Pancreas (tissue), 10 donors: Measurements from ENCODE around the gene MORC2. TPM values are rescaled to one million over a fixed set of nuclear protein-coding genes. Genes with fewer than 3 reads are reported as not detected.

Source experiments
- ATAC-seq, 4 donors: fragments of 200-7000 bp; cut with Tn5 transposase; one replicate each; pipeline versions ENCODE4 v1.8.0 to v1.9.1; 2020; ENCODE audit warnings: mild to moderate bottlenecking in 4 of 4, moderate library complexity in 4 of 4
- DNase-seq, 6 donors: peaks; one replicate each; pipeline ENCODE4 v3.0.0-alpha.2; 2020
- FAIRE-seq: peaks from 2 replicates; lab custom pipeline; 2012; peaks lifted over from hg19 to GRCh38; lab: Jason Lieb, UNC
- H3K27ac ChIP-seq, 4 donors: fragments of 200-600 bp; sonication (generic); 1 replicate in 3 of 4; 2 replicates in 1 of 4; pipeline versions ENCODE4 v1.5.0 to v1.8.0; 2020
- H3K27me3 ChIP-seq, 4 donors: fragments of 200-600 bp; one replicate each; pipeline ENCODE4 v1.8.0; 2021
- H3K36me3 ChIP-seq, 3 donors: fragments of 200-600 bp; sonication (generic) in 1 of 3; one replicate each; pipeline versions ENCODE4 v1.5.0 to v1.8.0; 2020 to 2021
- H3K4me1 ChIP-seq, 3 donors: fragments of 200-600 bp; one replicate each; pipeline ENCODE4 v1.8.0; 2021
- H3K4me3 ChIP-seq, 4 donors: fragments of 200-600 bp; sonication (generic) in 2 of 4; one replicate each; pipeline versions ENCODE4 v1.5.0 to v1.8.0; 2020 to 2021
- H3K9me3 ChIP-seq, 4 donors: fragments of 200-600 bp; one replicate each; pipeline ENCODE4 v1.8.0; 2021
- CTCF ChIP-seq, 4 donors: fragments of 200-600 bp; sonication (generic) in 3 of 4; IDR thresholded peaks; one replicate each; pipeline versions ENCODE4 v1.5.0 to v1.8.0; 2021; ENCODE audit warnings: antibody characterized with exemption in 4 of 4
- WGBS, 2 donors: extraction: QIAGEN DNeasy Blood & Tissue Kit; methylation state at CpG; one replicate each; pipeline ENCODE4 v1.1.7; 2013; 5-methylcytosine and 5-hydroxymethylcytosine counted together
- intact Hi-C, 3 donors: fragments of 100-400 bp; cut with DNase I; formaldehyde crosslinking; loops; one replicate each; pipeline versions ENCODE4 v1.11.1 to v1.14.2; 2022
- polyA plus RNA-seq, 2 donors: library from polyadenylated mRNA; stranded (reverse); fragments of 200-250 nt; gene quantifications; one replicate each; pipeline ENCODE4 v1.2.3, GENCODE V29; 2013
- total RNA-seq, 6 donors: library from RNA; stranded (reverse); fragmentation: NEBNext Ultra II Directional in 4 of 6; extraction: Animal tissue kit (Norgen Biotek cat#: 25700) in 4 of 6; gene quantifications; one replicate each; pipeline versions ENCODE4 v1.2.1 to v1.2.4, GENCODE V29; 2021 to 2023
- donor health status: healthy with polysubstance abuse.
- donor health status: DM: no; HTN: no; CAD: no; lungs with moderate emphysema.
- donor health status: DM: no; HTN: no; CAD: no.
- donor health status: control.
- donor health status: control.
- donor health status: Bipolar disorder and iron deficiency.
- donor health status: DM: yes; HTN: yes; CAD: no.
- donor health status: DM: no; HTN: no; CAD: no.
- donor health status: DM: no; HTN: no; CAD: no.
- donor health status: DM: yes; HTN: yes; CAD: no.

MORC2 gene
- total and polyA plus RNA-seq, 8 donors, result 7.8 to 36.1 (median 10.8) TPM

- Histone ChIP-seq H3K4me1 (no peaks in the 10 kb centered on the region), H3K27ac (no peak overlapping the region), H3K9me3 (no peaks in the 10 kb centered on the region), H3K27me3 (no peaks in the 10 kb centered on the region), H3K36me3 (peaks cover 0 to 3% (median 0%) of the 10 kb centered on the region in 3 donors), H3K4me3 (no peak overlapping the region)
- intact Hi-C loops, result no loop called here
- DNase-seq (peak in 1 of 6 donors; percentile 56), FAIRE-seq (no peak), ATAC-seq (no peak)
- 95 to 97% methylated on average over 48 to 49 of the region's 49 CpGs for WGBS, 2 donors
- TF ChIP-seq CTCF (IDR thresholded peaks at IDR 0.05), result no peak
Measured at GRCh38 chr22:30905696-30906341, 62.8 kb downstream of the MORC2 start.

- no peak overlapping the region for H3K4me3 ChIP-seq
- H3K4me1 ChIP-seq, result no peaks in the 10 kb centered on the region
- FAIRE-seq (no peak), ATAC-seq (no peak), DNase-seq (no peak)
- H3K36me3 ChIP-seq, result peaks cover 0 to 5% (median 0%) of the 10 kb centered on the region in 3 donors
- H3K9me3 ChIP-seq, result no peaks in the 10 kb centered on the region
- no peak overlapping the region for H3K27ac ChIP-seq
- TF ChIP-seq CTCF (IDR thresholded peaks at IDR 0.05), result no peak
- no peaks in the 10 kb centered on the region for H3K27me3 ChIP-seq
- 92 to 93% methylated on average over 6 of the region's 6 CpGs for WGBS, 2 donors
- intact Hi-C loops, result no loop called here
Measured at GRCh38 chr22:30903876-30904460, 64.6 kb downstream of the MORC2 start.

DNA sequence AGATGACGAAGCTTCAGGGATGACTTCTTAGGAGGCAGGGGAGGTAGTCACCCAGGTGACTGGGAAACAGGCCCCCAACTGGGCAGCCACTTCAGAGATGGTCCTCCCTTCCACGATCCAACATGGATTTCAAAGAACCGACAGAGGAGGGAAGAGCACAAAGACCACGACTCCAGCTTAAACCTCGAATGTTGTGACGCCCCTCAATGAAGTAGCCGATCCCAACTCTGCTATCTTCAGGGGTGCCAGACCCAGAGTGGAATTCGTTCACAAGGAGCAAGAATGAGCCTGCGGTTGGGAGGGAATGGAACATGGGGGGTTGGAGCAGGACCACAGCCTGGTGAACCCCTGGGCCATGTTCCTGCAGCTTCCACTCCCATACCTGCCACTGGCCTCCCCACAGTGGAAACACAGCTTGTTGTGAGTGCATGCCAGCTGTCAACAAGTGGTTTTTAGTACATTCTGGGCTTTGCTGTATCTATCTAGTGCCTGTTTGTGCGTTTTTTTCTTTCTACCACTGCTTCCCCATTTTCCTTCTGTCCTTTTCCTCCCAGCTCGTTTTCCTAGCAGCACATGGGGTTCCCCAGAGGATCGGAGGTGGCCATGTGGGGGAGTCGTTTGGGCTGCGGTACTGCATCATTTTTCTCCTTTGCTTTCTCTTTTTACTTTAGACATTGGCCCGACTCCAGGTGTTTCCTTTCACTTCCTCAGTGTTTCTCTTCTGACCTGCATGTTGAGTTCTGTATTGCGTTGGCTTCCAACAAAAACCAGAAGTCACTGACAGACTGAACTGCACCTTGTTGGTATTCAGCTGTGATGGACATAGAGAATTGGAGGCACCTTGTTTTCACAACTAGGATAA, 65.8 kb downstream of the MORC2 start:
- FAIRE-seq (no peak), DNase-seq (no peak), ATAC-seq (no peak)
- Histone ChIP-seq H3K4me1 (no peaks in the 10 kb centered on the region), H3K36me3 (peaks cover 0 to 5% (median 0%) of the 10 kb centered on the region in 3 donors), H3K4me3 (no peak overlapping the region), H3K9me3 (no peaks in the 10 kb centered on the region), H3K27ac (no peak overlapping the region), H3K27me3 (no peaks in the 10 kb centered on the region)
- WGBS, 2 donors, result 84% methylated on average over 16 of the region's 16 CpGs
- TF ChIP-seq CTCF (IDR thresholded peaks at IDR 0.05), result no peak
- intact Hi-C loops, result no loop called here

GRCh38 chr22:30894371-30894740, 74.2 kb downstream of the MORC2 start:
- TF ChIP-seq CTCF (IDR thresholded peaks at IDR 0.05), result no peak
- no peaks in the 10 kb centered on the region for H3K27me3 ChIP-seq
- no peak for DNase-seq
- no peak overlapping the region for H3K27ac ChIP-seq
- WGBS, 2 donors, result 91 to 98% methylated on average over 3 of the region's 3 CpGs
- H3K4me1 ChIP-seq, result no peaks in the 10 kb centered on the region
- no peak for FAIRE-seq
- no peaks in the 10 kb centered on the region for H3K9me3 ChIP-seq
- peaks cover 0 to 5% (median 0%) of the 10 kb centered on the region in 3 donors for H3K36me3 ChIP-seq
- intact Hi-C loops, result no loop called here
- H3K4me3 ChIP-seq, result no peak overlapping the region
- no peak for ATAC-seq
